K562 (cell line): Measurements from ENCODE around the gene FUT6. TPM values are rescaled to one million over a fixed set of nuclear protein-coding genes. Genes with fewer than 3 reads are reported as not detected.

Source experiments
- ATAC-seq: fragments of 200-7000 bp; cut with Tn5 transposase; 3 replicates; pipeline ENCODE4 v1.9.1; 2020; ENCODE audit warnings: moderate library complexity
- BruUV-seq: library from RNA; stranded (reverse); fragments of 400-500 nt; replicated peaks from 2 replicates; lab custom pipeline; 2021; lab: Mats Ljungman, UMichigan
- CTCF ChIA-PET: fragments of 300-600 bp; formaldehyde crosslinking; extraction: SDS; loops from one replicate; lab custom pipeline; 2021; ENCODE audit warnings: low intra/inter-chr PET ratio; lab: Yijun Ruan, JAX
- POLR2A ChIA-PET: fragments of 300-600, 350-650 bp; sonication (Branson Sonifier 250); formaldehyde crosslinking; extraction: SDS; loops from one replicate; lab custom pipeline; 2021; ENCODE audit warnings: antibody characterized with exemption, inconsistent platforms; lab: Yijun Ruan, JAX
- DNase-seq, 4 experiments: peaks; one replicate each; pipeline versions ENCODE4 v3.0.0 to v3.0.0-alpha.2; 2011 to 2018; ENCODE audit warnings: low spot score in 3 of 4, mixed read lengths in 3 of 4; ENCODE audit errors: extremely low read depth in 1 of 4
- FAIRE-seq: peaks from 2 replicates; lab custom pipeline; 2011; peaks lifted over from hg19 to GRCh38; lab: Jason Lieb, UNC
- H2AFZ ChIP-seq: 2 replicates; pipeline ENCODE4 v1.6.0; 2011; ENCODE audit warnings: low read depth, low read length, control low read depth, inconsistent platforms
- H3K27ac ChIP-seq: fragments of 200-600 bp; 3 replicates; pipeline ENCODE4 v1.8.0; 2011; ENCODE audit warnings: low read depth, mild to moderate bottlenecking, control low read depth, inconsistent platforms, low read length, moderate library complexity, mixed read lengths; ENCODE audit errors: extremely low read depth
- H3K27me3 ChIP-seq, 2 experiments: fragments of 300-600 bp in 1 of 2; 2 replicates in 1 of 2; 3 replicates in 1 of 2; pipeline versions ENCODE4 v1.6.0 to v1.8.0; 2011; ENCODE audit warnings: inconsistent platforms in 2 of 2, low read length in 2 of 2, mild to moderate bottlenecking in 1 of 2, mixed read lengths in 1 of 2, moderate library complexity in 1 of 2; ENCODE audit not compliant: control insufficient read depth in 2 of 2, insufficient read depth in 2 of 2
- H3K36me3 ChIP-seq: fragments of 300-600 bp; 3 replicates; pipeline ENCODE4 v1.8.0; 2011; ENCODE audit warnings: mild to moderate bottlenecking, low read length, inconsistent platforms; ENCODE audit not compliant: control insufficient read depth, insufficient read depth
- H3K4me1 ChIP-seq, 2 experiments: fragments of 200-600 bp in 1 of 2; replicated peaks in 1 of 2; 2 replicates in 1 of 2; 3 replicates in 1 of 2; pipeline versions ENCODE4 v1.5.1 to v1.8.0; 2011; ENCODE audit warnings: inconsistent platforms in 2 of 2, low read length in 2 of 2, mild to moderate bottlenecking in 1 of 2, mixed read lengths in 1 of 2, moderate library complexity in 1 of 2; ENCODE audit not compliant: control insufficient read depth in 2 of 2, insufficient read depth in 2 of 2
- H3K4me2 ChIP-seq: 2 replicates; pipeline ENCODE4 v1.6.1; 2011; ENCODE audit warnings: low read length, control low read depth, inconsistent platforms, mixed read lengths; ENCODE audit not compliant: insufficient read depth
- H3K4me3 ChIP-seq: fragments of 200-600 bp; sonication (generic), shearing (Covaris generic); 2 replicates; pipeline ENCODE4 v1.5.1; 2016; ENCODE audit warnings: control low read depth, inconsistent platforms
- H3K79me2 ChIP-seq: fragments of 200-600 bp; 3 replicates; pipeline ENCODE4 v1.8.0; 2011; ENCODE audit warnings: low read length, inconsistent platforms; ENCODE audit not compliant: control insufficient read depth, insufficient read depth
- H3K9ac ChIP-seq, 2 experiments: 2 replicates each; pipeline versions ENCODE4 v1.6.0 to v1.6.1; 2011; ENCODE audit warnings: low read depth in 2 of 2, low read length in 2 of 2, control low read depth in 1 of 2, inconsistent platforms in 1 of 2, mild to moderate bottlenecking in 1 of 2, mixed read lengths in 1 of 2; ENCODE audit not compliant: insufficient read depth in 1 of 2
- H3K9me1 ChIP-seq: one replicate; pipeline ENCODE4 v1.6.0; 2011; ENCODE audit warnings: inconsistent platforms, mild to moderate bottlenecking, low read length, moderate library complexity; ENCODE audit not compliant: control insufficient read depth, insufficient read depth
- H3K9me3 ChIP-seq: replicated peaks from 2 replicates; pipeline ENCODE4 v1.5.1; 2011; ENCODE audit warnings: low read depth, low read length, inconsistent platforms; ENCODE audit not compliant: control insufficient read depth, insufficient read depth
- H4K20me1 ChIP-seq: replicated peaks from 2 replicates; pipeline ENCODE4 v1.6.1; 2011; ENCODE audit warnings: low read length, inconsistent platforms, mixed read lengths; ENCODE audit not compliant: control insufficient read depth, insufficient read depth
- THRAP3 ChIP-seq: fragments of 450-650 bp; IDR thresholded peaks from 2 replicates; pipeline ENCODE4 v1.6.1; 2016; ENCODE audit warnings: mild to moderate bottlenecking, inconsistent platforms, borderline replicate concordance
- XRCC4 ChIP-seq: IDR thresholded peaks from one replicate; pipeline ENCODE4 v1.6.1; 2011; ENCODE audit not compliant: insufficient read depth, insufficient read length; ENCODE audit errors: extremely low read depth
- ZFP36 ChIP-seq: fragments of 150-350 bp; IDR thresholded peaks from 2 replicates; pipeline ENCODE4 v1.6.1; 2018; ENCODE audit warnings: low read length, low read depth; ENCODE audit not compliant: partially characterized antibody
- WGBS: fragments of 100-300 bp; shearing (Covaris generic); methylation state at CpG from one replicate; pipeline ENCODE4 v1.1.6; 2016; ENCODE audit warnings: low coverage, mixed read lengths; ENCODE audit not compliant: insufficient coverage; ENCODE audit errors: missing lambda C conversion rate; 5-methylcytosine and 5-hydroxymethylcytosine counted together
- in situ Hi-C: fragments of 300-500 bp; cut with MboI; formaldehyde crosslinking; loops from 4 replicates; pipeline ENCODE4 v1.15.0; 2018; ENCODE audit warnings: inconsistent platforms, mixed read lengths
- intact Hi-C: fragments of 100-400 bp; cut with micrococcal nuclease; formaldehyde crosslinking; loops from 2 replicates; pipeline ENCODE4 v1.14.2; 2022
- polyA plus RNA-seq, 8 experiments: library from polyadenylated mRNA; depleted of rRNA in 4 of 8; stranded (reverse) in 5 of 8; unstranded in 3 of 8; fragments of >200 nt; fragmentation: Nextera tagmentation in 2 of 8; fragmentation: Illumina TruSeq in 1 of 8; extraction: Ambion mirVana in 2 of 8; extraction: Trizol in 1 of 8; gene quantifications; 2 replicates each; pipeline versions ENCODE4 v1.2.1 to v1.2.3, GENCODE V29; 2011 to 2014; ENCODE audit warnings: inconsistent platforms in 1 of 8, missing spikeins in 1 of 8
- total RNA-seq, 7 experiments: library from RNA; depleted of rRNA in 6 of 7; stranded (reverse); fragments of >200 nt in 6 of 7; fragmentation: Illumina TruSeq in 2 of 7; extraction: Trizol in 2 of 7; gene quantifications; 2 replicates each; pipeline versions ENCODE4 v1.2.1 to v1.2.3, GENCODE V29; 2011 to 2021; ENCODE audit warnings: low replicate concordance in 1 of 7
- TF ChIP-seq, protein P1 (sequence below): fragments of 250-450 bp; sonication (Bioruptor Pico); IDR thresholded peaks from 2 replicates; pipeline ENCODE4 v1.4.0; 2020; ENCODE audit warnings: mild to moderate bottlenecking, moderate library complexity

Gene FUT6
- total and polyA plus RNA-seq, 9 of the 15 experiments (the other 6 are each of a cell fraction or from before 2014, with no cell fraction given), result 0.04 TPM; not detected in 8

DNA sequence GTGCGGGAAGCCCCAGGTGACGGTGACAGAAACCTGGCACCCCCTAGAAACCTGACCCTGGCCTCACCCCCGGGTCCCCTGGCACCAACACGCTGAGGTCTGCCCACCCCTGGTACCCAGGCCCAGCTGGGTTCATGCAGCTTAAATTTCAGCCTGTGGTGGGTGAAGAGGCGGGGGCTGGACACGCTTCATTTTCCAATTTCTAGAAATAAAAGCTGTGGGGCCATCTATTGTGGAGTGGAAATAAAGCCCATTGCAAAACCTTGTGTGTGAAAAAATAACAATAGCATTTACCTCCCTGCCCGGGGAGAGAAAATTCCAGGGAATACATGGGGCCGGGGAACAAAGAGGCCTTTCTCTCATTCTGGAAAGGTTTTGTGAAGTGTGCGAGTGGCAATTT lies 38.4 kb upstream of the FUT6 start:
- ATAC-seq, result no peak
- no peak overlapping the region for H3K9ac ChIP-seq
- no peaks in the 10 kb centered on the region for H3K9me1 ChIP-seq
- H4K20me1 ChIP-seq, result no peaks in the 10 kb centered on the region
- H3K4me3 ChIP-seq, result no peak overlapping the region
- no peaks in the 10 kb centered on the region for H3K79me2 ChIP-seq
- no peaks in the 10 kb centered on the region for H3K9me3 ChIP-seq
- H3K27ac ChIP-seq, result no peak overlapping the region
- peaks cover 12 to 42% of the 10 kb centered on the region in 2 experiments; a peak in 3 of 5 replicates for H3K27me3 ChIP-seq
- in situ Hi-C loops (no loop called here), intact Hi-C loops (no loop called here)
- BruUV-seq, result no TSS peak
- POLR2A ChIA-PET, result interaction anchor here (0.9 kb wide), 1 partner anchor 22 kb away, joined by 3 read pairs; no protein-coding TSS in a partner anchor
- H3K36me3 ChIP-seq, result no peaks in the 10 kb centered on the region
- H2AFZ ChIP-seq, result no peak overlapping the region
- CTCF ChIA-PET, result no interaction called here
- WGBS, result 11% methylated on average over 9 of the region's 9 CpGs
- FAIRE-seq, result no peak
- peaks cover 0 to 11% of the 10 kb centered on the region in 2 experiments; a peak in 2 of 5 replicates for H3K4me1 ChIP-seq
- TF ChIP-seq, protein P1, sequence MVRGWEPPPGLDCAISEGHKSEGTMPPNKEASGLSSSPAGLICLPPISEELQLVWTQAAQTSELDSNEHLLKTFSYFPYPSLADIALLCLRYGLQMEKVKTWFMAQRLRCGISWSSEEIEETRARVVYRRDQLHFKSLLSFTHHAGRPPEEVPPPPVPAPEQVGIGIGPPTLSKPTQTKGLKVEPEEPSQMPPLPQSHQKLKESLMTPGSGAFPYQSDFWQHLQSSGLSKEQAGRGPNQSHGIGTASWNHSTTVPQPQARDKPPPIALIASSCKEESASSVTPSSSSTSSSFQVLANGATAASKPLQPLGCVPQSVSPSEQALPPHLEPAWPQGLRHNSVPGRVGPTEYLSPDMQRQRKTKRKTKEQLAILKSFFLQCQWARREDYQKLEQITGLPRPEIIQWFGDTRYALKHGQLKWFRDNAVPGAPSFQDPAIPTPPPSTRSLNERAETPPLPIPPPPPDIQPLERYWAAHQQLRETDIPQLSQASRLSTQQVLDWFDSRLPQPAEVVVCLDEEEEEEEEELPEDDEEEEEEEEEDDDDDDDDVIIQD (CRISPR knock-in tag), result no peak
- no peak for TF ChIP-seq THRAP3
- TF ChIP-seq, all 486 proteins: peak for 0
- no peak overlapping the region for H3K4me2 ChIP-seq
- DNase-seq, result no peak

DNA sequence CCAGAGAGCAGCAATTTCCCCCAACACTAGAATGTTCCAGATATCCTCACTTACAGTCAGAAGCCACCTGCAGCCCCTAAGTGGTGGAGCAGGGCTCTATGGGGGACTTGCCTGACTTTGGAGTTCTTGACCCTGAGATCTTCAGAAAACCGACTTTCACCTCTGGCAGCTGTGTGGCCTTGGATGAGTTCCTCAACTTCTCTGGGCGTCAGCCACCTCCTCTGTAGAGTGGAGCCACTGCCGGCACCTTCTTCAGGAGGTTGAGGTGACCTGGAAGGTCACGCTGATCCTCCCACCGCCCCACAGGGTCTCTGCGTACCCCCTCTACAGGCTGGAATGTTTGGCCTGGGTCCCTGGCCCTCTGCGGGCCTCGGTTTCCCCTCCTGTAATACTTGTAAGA lies 37.9 kb upstream of the FUT6 start:
- DNase-seq, result no peak
- ATAC-seq, result no peak
- Histone ChIP-seq H3K4me3 (no peak overlapping the region), H2AFZ (no peak overlapping the region), H3K27ac (no peak overlapping the region), H3K4me2 (no peak overlapping the region), H3K79me2 (no peaks in the 10 kb centered on the region), H3K27me3 (peaks cover 12 to 39% of the 10 kb centered on the region in 2 experiments; a peak in 3 of 5 replicates), H3K9me1 (no peaks in the 10 kb centered on the region), H3K4me1 (peaks cover 0 to 11% of the 10 kb centered on the region in 2 experiments; a peak in 2 of 5 replicates), H3K9ac (no peak overlapping the region), H4K20me1 (no peaks in the 10 kb centered on the region), H3K36me3 (no peaks in the 10 kb centered on the region), H3K9me3 (no peaks in the 10 kb centered on the region)
- intact Hi-C loops, result no loop called here
- WGBS, result 9% methylated on average over 8 of the region's 8 CpGs
- in situ Hi-C loops, result no loop called here
- TF ChIP-seq ZFP36 (peak; percentile 51), XRCC4 (no peak)
- CTCF ChIA-PET, result no interaction called here
- FAIRE-seq, result no peak
- POLR2A ChIA-PET, result no interaction called here
- BruUV-seq, result no TSS peak
